Measurements from ENCODE around the gene FBXW7. TPM values are rescaled to one million over a fixed set of nuclear protein-coding genes. Genes with fewer than 3 reads are reported as not detected.

The FBXW7 gene
- total and polyA plus RNA-seq, 2 donors (not counting 1 experiment from before 2014, with no cell fraction given): 23.0 to 125 TPM

DNA sequence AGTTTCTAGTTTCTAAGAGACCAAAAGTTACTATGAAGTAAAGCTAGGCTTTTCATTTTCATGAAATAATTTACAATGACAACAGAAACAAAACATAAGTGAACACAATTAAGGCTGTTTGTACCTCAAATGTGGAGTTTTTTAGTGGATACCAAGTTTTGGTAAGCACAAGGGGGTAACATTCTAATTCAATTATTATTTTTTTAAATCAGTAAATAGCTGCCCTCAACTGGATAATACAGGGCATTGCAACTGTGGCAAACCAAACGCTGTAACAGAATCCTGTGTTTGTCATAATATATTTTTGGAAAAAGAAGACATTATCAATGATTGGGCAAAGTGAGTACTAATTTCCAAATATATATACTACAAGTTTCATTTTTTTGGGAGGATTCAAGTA is 150.3 kb downstream of the FBXW7 start:
- no peaks in the 10 kb centered on the region for H3K36me3 ChIP-seq (replicated peaks in 1 of 2; ENCODE audit: control extremely low read depth in 1 of 2, control insufficient read depth in 1 of 2, extremely low read depth in 1 of 2, insufficient read depth in 2 of 2, low read length in 1 of 2)
- H3K9ac ChIP-seq (ENCODE audit: low read length): no peak overlapping the region
- H2AFZ ChIP-seq (ENCODE audit: insufficient read depth, low read depth, low read length, poor library complexity, severe bottlenecking): no peak overlapping the region
- ATAC-seq (ENCODE audit: low read depth) (no peak), DNase-seq (no peak)
- no peak for TF ChIP-seq EZH2 (IDR thresholded peaks at IDR 0.05; ENCODE audit: borderline replicate concordance, insufficient read depth, low read depth, low read length, poor library complexity, severe bottlenecking)
- TF ChIP-seq, protein P1, sequence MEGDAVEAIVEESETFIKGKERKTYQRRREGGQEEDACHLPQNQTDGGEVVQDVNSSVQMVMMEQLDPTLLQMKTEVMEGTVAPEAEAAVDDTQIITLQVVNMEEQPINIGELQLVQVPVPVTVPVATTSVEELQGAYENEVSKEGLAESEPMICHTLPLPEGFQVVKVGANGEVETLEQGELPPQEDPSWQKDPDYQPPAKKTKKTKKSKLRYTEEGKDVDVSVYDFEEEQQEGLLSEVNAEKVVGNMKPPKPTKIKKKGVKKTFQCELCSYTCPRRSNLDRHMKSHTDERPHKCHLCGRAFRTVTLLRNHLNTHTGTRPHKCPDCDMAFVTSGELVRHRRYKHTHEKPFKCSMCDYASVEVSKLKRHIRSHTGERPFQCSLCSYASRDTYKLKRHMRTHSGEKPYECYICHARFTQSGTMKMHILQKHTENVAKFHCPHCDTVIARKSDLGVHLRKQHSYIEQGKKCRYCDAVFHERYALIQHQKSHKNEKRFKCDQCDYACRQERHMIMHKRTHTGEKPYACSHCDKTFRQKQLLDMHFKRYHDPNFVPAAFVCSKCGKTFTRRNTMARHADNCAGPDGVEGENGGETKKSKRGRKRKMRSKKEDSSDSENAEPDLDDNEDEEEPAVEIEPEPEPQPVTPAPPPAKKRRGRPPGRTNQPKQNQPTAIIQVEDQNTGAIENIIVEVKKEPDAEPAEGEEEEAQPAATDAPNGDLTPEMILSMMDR (IDR thresholded peaks at IDR 0.05): peak; percentile 38
- no peaks in the 10 kb centered on the region for H3K4me1 ChIP-seq (ENCODE audit: control insufficient read depth in 2 of 2, insufficient read depth in 2 of 2, low read length in 2 of 2)
- no peak overlapping the region for H3K27ac Mint-ChIP-seq
- no CpG with 5 or more reads among the region's 1 CpG for WGBS (ENCODE audit: insufficient coverage)
- no peaks in the 10 kb centered on the region for H3K27me3 Mint-ChIP-seq
- intact Hi-C loops (cut with micrococcal nuclease): no loop called here
- no peaks in the 10 kb centered on the region for H3K27me3 ChIP-seq (replicated peaks in 1 of 4; ENCODE audit: control extremely low read depth in 1 of 4, control insufficient read depth in 3 of 4, insufficient read depth in 4 of 4, low read length in 3 of 4)
- no peak overlapping the region for H3K4me3 ChIP-seq (ENCODE audit: control extremely low read depth in 1 of 5, extremely low read depth in 1 of 5, insufficient read depth in 1 of 5, low read depth in 2 of 5, low read length in 4 of 5)
- no peak overlapping the region for H3K4me3 Mint-ChIP-seq
- H4K20me1 ChIP-seq (ENCODE audit: control insufficient read depth, insufficient read depth, low read length, poor library complexity, severe bottlenecking): no peaks in the 10 kb centered on the region
- ChIA-PET POLR2A (no interaction called here), CTCF (interaction anchor here (1.1 kb wide), 1 partner anchor 22 kb away, joined by 3 read pairs; no protein-coding TSS in a partner anchor)
- no peaks in the 10 kb centered on the region for H3K9me3 ChIP-seq (ENCODE audit: control extremely low read depth in 1 of 3, control insufficient read depth in 2 of 3, insufficient read depth in 1 of 3, low read length in 2 of 3)
- H3K27ac ChIP-seq (ENCODE audit: low read length in 2 of 2): no peak overlapping the region
- H3K4me1 Mint-ChIP-seq: peaks cover 14% of the 10 kb centered on the region
- H3K9me3 Mint-ChIP-seq (ENCODE audit: insufficient read depth): no peaks in the 10 kb centered on the region
- H3K4me2 ChIP-seq (replicated peaks; ENCODE audit: low read depth, low read length, poor library complexity, severe bottlenecking): no peak overlapping the region
- H3K79me2 ChIP-seq (ENCODE audit: control insufficient read depth, insufficient read depth, low read length): peaks cover 5% of the 10 kb centered on the region

DNA sequence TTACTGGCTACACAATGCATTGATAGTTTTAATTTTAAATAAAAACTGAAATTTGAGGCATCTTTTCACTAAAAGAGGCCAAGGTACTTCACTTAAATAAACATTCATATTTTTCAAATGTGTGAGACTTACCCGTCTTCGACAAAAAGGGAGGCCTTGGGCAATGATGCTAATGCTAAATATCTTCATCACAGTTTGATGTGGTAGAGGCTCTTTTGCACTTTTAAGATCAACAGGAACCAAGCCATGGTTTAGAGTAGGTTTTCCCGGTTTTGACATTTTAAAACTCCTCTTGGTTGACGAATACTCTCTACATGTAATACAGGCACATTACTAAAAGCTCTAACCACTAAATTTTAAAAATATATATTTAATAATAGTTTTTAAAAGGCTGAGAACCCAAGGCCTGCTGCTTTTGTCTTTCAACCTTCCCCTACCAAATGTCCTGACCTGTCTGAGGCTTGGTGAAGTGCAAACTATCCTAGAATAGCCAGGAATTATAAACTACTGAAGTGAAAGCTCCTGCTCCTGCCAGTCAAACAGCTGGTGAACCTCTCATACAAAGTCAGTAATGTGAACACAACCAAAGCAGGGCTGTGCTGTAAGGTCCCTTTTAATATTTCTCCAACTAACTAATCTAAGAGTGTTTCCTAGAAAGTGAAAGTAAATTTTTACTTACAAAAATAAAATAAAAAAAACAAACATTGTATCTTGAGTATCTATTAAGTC is 153.7 kb downstream of the FBXW7 start:
- H3K4me1 ChIP-seq (ENCODE audit: control insufficient read depth in 2 of 2, insufficient read depth in 2 of 2, low read length in 2 of 2): no peaks in the 10 kb centered on the region
- no peak overlapping the region for H3K9ac ChIP-seq (ENCODE audit: low read length)
- POLR2A ChIA-PET: no interaction called here
- H3K27me3 ChIP-seq (replicated peaks in 1 of 4; ENCODE audit: control extremely low read depth in 1 of 4, control insufficient read depth in 3 of 4, insufficient read depth in 4 of 4, low read length in 3 of 4): no peaks in the 10 kb centered on the region
- CTCF ChIA-PET: no interaction called here
- H3K27ac Mint-ChIP-seq: no peak overlapping the region
- TF ChIP-seq EZH2 (IDR thresholded peaks at IDR 0.05; ENCODE audit: borderline replicate concordance, insufficient read depth, low read depth, low read length, poor library complexity, severe bottlenecking): no peak
- TF ChIP-seq, protein P1 (IDR thresholded peaks at IDR 0.05): no peak
- H4K20me1 ChIP-seq (ENCODE audit: control insufficient read depth, insufficient read depth, low read length, poor library complexity, severe bottlenecking): no peaks in the 10 kb centered on the region
- DNase-seq (no peak), ATAC-seq (ENCODE audit: low read depth) (no peak)
- intact Hi-C loops (cut with micrococcal nuclease): no loop called here
- no peak overlapping the region for H3K4me3 ChIP-seq (ENCODE audit: control extremely low read depth in 1 of 5, extremely low read depth in 1 of 5, insufficient read depth in 1 of 5, low read depth in 2 of 5, low read length in 4 of 5)
- 100% methylated on average over 2 of the region's 4 CpGs for WGBS (ENCODE audit: insufficient coverage)
- no peaks in the 10 kb centered on the region for H3K27me3 Mint-ChIP-seq
- H3K9me3 ChIP-seq (ENCODE audit: control extremely low read depth in 1 of 3, control insufficient read depth in 2 of 3, insufficient read depth in 1 of 3, low read length in 2 of 3): no peaks in the 10 kb centered on the region
- no peaks in the 10 kb centered on the region for H3K9me3 Mint-ChIP-seq (ENCODE audit: insufficient read depth)
- H3K4me1 Mint-ChIP-seq: peaks cover 12% of the 10 kb centered on the region
- no peak overlapping the region for H3K27ac ChIP-seq (ENCODE audit: low read length in 2 of 2)
- H3K79me2 ChIP-seq (ENCODE audit: control insufficient read depth, insufficient read depth, low read length): no peaks in the 10 kb centered on the region
- H2AFZ ChIP-seq (ENCODE audit: insufficient read depth, low read depth, low read length, poor library complexity, severe bottlenecking): no peak overlapping the region
- H3K4me2 ChIP-seq (replicated peaks; ENCODE audit: low read depth, low read length, poor library complexity, severe bottlenecking): peak overlapping the region; percentile 33
- H3K36me3 ChIP-seq (replicated peaks in 1 of 2; ENCODE audit: control extremely low read depth in 1 of 2, control insufficient read depth in 1 of 2, extremely low read depth in 1 of 2, insufficient read depth in 2 of 2, low read length in 1 of 2): no peaks in the 10 kb centered on the region
- H3K4me3 Mint-ChIP-seq: no peak overlapping the region
